ENCODE measurements around the gene ZNF644. TPM values are rescaled to one million over a fixed set of nuclear protein-coding genes. Genes with fewer than 3 reads are reported as not detected.
"Not testable (repeated sequence)": the region's sequence is repeated elsewhere in the genome, so short reads cannot be mapped to it uniquely, and the experiment has no call there.

ZNF644 gene
- total RNA-seq = 60.4 and 68.7 TPM in 2 replicates

GRCh38 chr1:91021686-91022517 lies at the start of gene ZNF644:
ZNF644 (minus strand) TSS chr1:91022035; CDS start chr1:90982353, 39,682 bp downstream.
- Mint-ChIP-seq H3K27ac (peak within 1 kb of the TSS; percentile 99), H3K36me3 (ENCODE audit: low read depth) (peaks cover 9% of the 10 kb centered on the region), H3K9me3 (no peaks in the 10 kb centered on the region), H3K4me3 (peak within 1 kb of the TSS; percentile 92), H3K27me3 (ENCODE audit: insufficient read depth) (peaks cover 2% of the 10 kb centered on the region), H3K4me1 (ENCODE audit: low read depth) (peaks cover 48% of the 10 kb centered on the region)
- intact Hi-C loops (cut with micrococcal nuclease) = loop anchor here (1.0 to 10.0 kb wide), 10 partner anchors 102 to 1553 kb away; partner anchors contain the start of genes BTBD8, CDC7, GFI1 and GLMN
- DNase-seq (ENCODE audit: low spot score) = peak; percentile 87

- no peaks in the 10 kb centered on the region for H3K4me1 Mint-ChIP-seq (ENCODE audit: low read depth)
- intact Hi-C loops (cut with micrococcal nuclease) = no loop called here
- H3K27me3 Mint-ChIP-seq (ENCODE audit: insufficient read depth) = no peaks in the 10 kb centered on the region
- no peaks in the 10 kb centered on the region for H3K36me3 Mint-ChIP-seq (ENCODE audit: low read depth)
- no peaks in the 10 kb centered on the region for H3K9me3 Mint-ChIP-seq
- H3K27ac Mint-ChIP-seq = no peak overlapping the region
- H3K4me3 Mint-ChIP-seq = no peak overlapping the region
- DNase-seq (ENCODE audit: low spot score) = no peak
Observed at GRCh38 chr1:91070298-91070697, 48.5 kb upstream of the ZNF644 start.

GRCh38 chr1:91066538-91066937 lies 44.7 kb upstream of the ZNF644 start:
- no peaks in the 10 kb centered on the region for H3K9me3 Mint-ChIP-seq
- no peaks in the 10 kb centered on the region for H3K36me3 Mint-ChIP-seq (ENCODE audit: low read depth)
- no peaks in the 10 kb centered on the region for H3K27me3 Mint-ChIP-seq (ENCODE audit: insufficient read depth)
- no peaks in the 10 kb centered on the region for H3K4me1 Mint-ChIP-seq (ENCODE audit: low read depth)
- intact Hi-C loops (cut with micrococcal nuclease) = no loop called here
- H3K27ac Mint-ChIP-seq = no peak overlapping the region
- no peak overlapping the region for H3K4me3 Mint-ChIP-seq
- no peak for DNase-seq (ENCODE audit: low spot score)

GRCh38 chr1:91065337-91065736 lies 43.5 kb upstream of the ZNF644 start:
- Mint-ChIP-seq H3K4me3 (no peak overlapping the region), H3K27me3 (ENCODE audit: insufficient read depth) (no peaks in the 10 kb centered on the region), H3K9me3 (peaks cover 4% of the 10 kb centered on the region), H3K4me1 (ENCODE audit: low read depth) (no peaks in the 10 kb centered on the region), H3K36me3 (ENCODE audit: low read depth) (no peaks in the 10 kb centered on the region), H3K27ac (no peak overlapping the region)
- no peak for DNase-seq (ENCODE audit: low spot score)
- intact Hi-C loops (cut with micrococcal nuclease) = no loop called here

- DNase-seq (ENCODE audit: low spot score); H3K27me3 Mint-ChIP-seq (ENCODE audit: insufficient read depth); H3K4me3 Mint-ChIP-seq; H3K4me1 Mint-ChIP-seq (ENCODE audit: low read depth); H3K9me3 Mint-ChIP-seq; H3K27ac Mint-ChIP-seq; H3K36me3 Mint-ChIP-seq (ENCODE audit: low read depth); intact Hi-C loops (cut with micrococcal nuclease): not testable (repeated sequence)
Observed at GRCh38 chr1:91063403-91063802, 41.6 kb upstream of the ZNF644 start.

GRCh38 chr1:91059157-91059556 lies 37.3 kb upstream of the ZNF644 start:
- Mint-ChIP-seq H3K27ac (no peak overlapping the region), H3K27me3 (ENCODE audit: insufficient read depth) (peaks cover 5% of the 10 kb centered on the region), H3K4me1 (ENCODE audit: low read depth) (no peaks in the 10 kb centered on the region), H3K4me3 (no peak overlapping the region), H3K36me3 (ENCODE audit: low read depth) (no peaks in the 10 kb centered on the region), H3K9me3 (peaks cover 8% of the 10 kb centered on the region)
- intact Hi-C loops (cut with micrococcal nuclease) = no loop called here
- DNase-seq (ENCODE audit: low spot score) = no peak

- DNase-seq (ENCODE audit: low spot score) = no peak
- Mint-ChIP-seq H3K9me3 (peaks cover 8% of the 10 kb centered on the region), H3K27me3 (ENCODE audit: insufficient read depth) (peaks cover 5% of the 10 kb centered on the region), H3K4me3 (no peak overlapping the region), H3K27ac (no peak overlapping the region), H3K4me1 (ENCODE audit: low read depth) (no peaks in the 10 kb centered on the region), H3K36me3 (ENCODE audit: low read depth) (no peaks in the 10 kb centered on the region)
- intact Hi-C loops (cut with micrococcal nuclease) = no loop called here
Observed at GRCh38 chr1:91057784-91058183, 35.9 kb upstream of the ZNF644 start.

GRCh38 chr1:91054780-91055481 lies 33.1 kb upstream of the ZNF644 start:
- H3K9me3 Mint-ChIP-seq = peaks cover under 1% of the 10 kb centered on the region
- no peak overlapping the region for H3K4me3 Mint-ChIP-seq
- no peaks in the 10 kb centered on the region for H3K36me3 Mint-ChIP-seq (ENCODE audit: low read depth)
- intact Hi-C loops (cut with micrococcal nuclease) = no loop called here
- no peak overlapping the region for H3K27ac Mint-ChIP-seq
- peaks cover 4% of the 10 kb centered on the region for H3K27me3 Mint-ChIP-seq (ENCODE audit: insufficient read depth)
- H3K4me1 Mint-ChIP-seq (ENCODE audit: low read depth) = no peaks in the 10 kb centered on the region
- DNase-seq (ENCODE audit: low spot score) = no peak

- Mint-ChIP-seq H3K36me3 (ENCODE audit: low read depth) (no peaks in the 10 kb centered on the region), H3K27ac (no peak overlapping the region), H3K4me3 (no peak overlapping the region), H3K4me1 (ENCODE audit: low read depth) (no peaks in the 10 kb centered on the region), H3K27me3 (ENCODE audit: insufficient read depth) (no peaks in the 10 kb centered on the region), H3K9me3 (no peaks in the 10 kb centered on the region)
- intact Hi-C loops (cut with micrococcal nuclease) = no loop called here
- no peak for DNase-seq (ENCODE audit: low spot score)
Observed at GRCh38 chr1:91053630-91054029, 31.8 kb upstream of the ZNF644 start.

- H3K27me3 Mint-ChIP-seq (ENCODE audit: insufficient read depth); H3K27ac Mint-ChIP-seq; DNase-seq (ENCODE audit: low spot score); H3K36me3 Mint-ChIP-seq (ENCODE audit: low read depth); H3K4me3 Mint-ChIP-seq; intact Hi-C loops (cut with micrococcal nuclease); H3K4me1 Mint-ChIP-seq (ENCODE audit: low read depth); H3K9me3 Mint-ChIP-seq: not testable (repeated sequence)
Observed at GRCh38 chr1:91049551-91049950, 27.7 kb upstream of the ZNF644 start.

GRCh38 chr1:91046766-91047165 lies 24.9 kb upstream of the ZNF644 start:
- Mint-ChIP-seq H3K4me3 (no peak overlapping the region), H3K4me1 (ENCODE audit: low read depth) (no peaks in the 10 kb centered on the region), H3K36me3 (ENCODE audit: low read depth) (no peaks in the 10 kb centered on the region), H3K27ac (no peak overlapping the region), H3K9me3 (no peaks in the 10 kb centered on the region), H3K27me3 (ENCODE audit: insufficient read depth) (peaks cover 1% of the 10 kb centered on the region)
- intact Hi-C loops (cut with micrococcal nuclease) = no loop called here
- no peak for DNase-seq (ENCODE audit: low spot score)

- no peak for DNase-seq (ENCODE audit: low spot score)
- peaks cover 3% of the 10 kb centered on the region for H3K9me3 Mint-ChIP-seq
- H3K4me1 Mint-ChIP-seq (ENCODE audit: low read depth) = no peaks in the 10 kb centered on the region
- no peak overlapping the region for H3K27ac Mint-ChIP-seq
- peaks cover 1% of the 10 kb centered on the region for H3K27me3 Mint-ChIP-seq (ENCODE audit: insufficient read depth)
- no peaks in the 10 kb centered on the region for H3K36me3 Mint-ChIP-seq (ENCODE audit: low read depth)
- no peak overlapping the region for H3K4me3 Mint-ChIP-seq
- intact Hi-C loops (cut with micrococcal nuclease) = no loop called here
Observed at GRCh38 chr1:91045284-91045683, 23.4 kb upstream of the ZNF644 start.

- intact Hi-C loops (cut with micrococcal nuclease); H3K9me3 Mint-ChIP-seq; H3K4me1 Mint-ChIP-seq (ENCODE audit: low read depth); H3K36me3 Mint-ChIP-seq (ENCODE audit: low read depth); H3K4me3 Mint-ChIP-seq; DNase-seq (ENCODE audit: low spot score); H3K27me3 Mint-ChIP-seq (ENCODE audit: insufficient read depth); H3K27ac Mint-ChIP-seq: not testable (repeated sequence)
Observed at GRCh38 chr1:91044776-91045175, 22.9 kb upstream of the ZNF644 start.
